NCI-H146 (cell line): ENCODE data around the gene CCDC97.
"Not testable (repeated sequence)": the region's sequence is repeated elsewhere in the genome, so short reads cannot be mapped to it uniquely, and the experiment has no call there.

Source experiments
- DNase-seq: peaks from one replicate; lab custom pipeline; 2025; lab: John Stamatoyannopoulos, UW

The CCDC97 gene

GRCh38 chr19:41339936-41340335 lies 30.0 kb downstream of the CCDC97 start:
- DNase-seq, result no peak

GRCh38 chr19:41341669-41342490 lies 31.9 kb downstream of the CCDC97 start:
- DNase-seq, result peak; percentile 67

GRCh38 chr19:41344162-41344561 lies 34.2 kb downstream of the CCDC97 start:
- no peak for DNase-seq

- not testable (repeated sequence) for DNase-seq
Measured at GRCh38 chr19:41346916-41347315, 36.9 kb downstream of the CCDC97 start.

DNA sequence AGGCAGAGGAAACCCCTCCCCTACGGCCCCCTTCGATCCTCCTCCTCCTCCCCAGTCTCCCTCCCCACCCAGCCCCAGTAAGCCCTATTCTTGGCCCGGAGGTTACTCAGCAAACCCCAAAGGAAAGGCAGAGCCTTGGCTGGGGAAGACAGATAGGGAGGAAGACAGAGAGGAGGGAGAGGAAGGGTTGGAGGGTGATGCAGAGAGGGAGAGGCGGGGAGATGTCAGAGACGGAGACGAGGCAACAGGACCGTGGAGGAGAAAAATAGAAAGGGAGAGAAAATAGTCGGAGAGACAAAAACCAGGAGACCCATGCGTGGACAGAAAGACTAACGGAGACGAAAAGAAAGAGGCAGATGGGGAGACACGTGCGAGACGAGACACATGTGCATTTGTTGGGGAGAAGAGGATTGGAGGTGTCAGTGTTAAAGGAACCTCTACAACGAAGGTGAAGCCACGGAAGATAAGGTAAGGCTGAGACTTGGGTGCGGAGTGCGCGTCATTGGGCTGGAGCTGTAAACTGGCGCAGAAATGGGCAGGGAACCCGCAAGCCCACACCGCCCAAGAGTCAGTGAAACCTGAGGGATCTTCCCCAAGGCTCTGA lies 40.9 kb downstream of the CCDC97 start:
- no peak for DNase-seq

DNA sequence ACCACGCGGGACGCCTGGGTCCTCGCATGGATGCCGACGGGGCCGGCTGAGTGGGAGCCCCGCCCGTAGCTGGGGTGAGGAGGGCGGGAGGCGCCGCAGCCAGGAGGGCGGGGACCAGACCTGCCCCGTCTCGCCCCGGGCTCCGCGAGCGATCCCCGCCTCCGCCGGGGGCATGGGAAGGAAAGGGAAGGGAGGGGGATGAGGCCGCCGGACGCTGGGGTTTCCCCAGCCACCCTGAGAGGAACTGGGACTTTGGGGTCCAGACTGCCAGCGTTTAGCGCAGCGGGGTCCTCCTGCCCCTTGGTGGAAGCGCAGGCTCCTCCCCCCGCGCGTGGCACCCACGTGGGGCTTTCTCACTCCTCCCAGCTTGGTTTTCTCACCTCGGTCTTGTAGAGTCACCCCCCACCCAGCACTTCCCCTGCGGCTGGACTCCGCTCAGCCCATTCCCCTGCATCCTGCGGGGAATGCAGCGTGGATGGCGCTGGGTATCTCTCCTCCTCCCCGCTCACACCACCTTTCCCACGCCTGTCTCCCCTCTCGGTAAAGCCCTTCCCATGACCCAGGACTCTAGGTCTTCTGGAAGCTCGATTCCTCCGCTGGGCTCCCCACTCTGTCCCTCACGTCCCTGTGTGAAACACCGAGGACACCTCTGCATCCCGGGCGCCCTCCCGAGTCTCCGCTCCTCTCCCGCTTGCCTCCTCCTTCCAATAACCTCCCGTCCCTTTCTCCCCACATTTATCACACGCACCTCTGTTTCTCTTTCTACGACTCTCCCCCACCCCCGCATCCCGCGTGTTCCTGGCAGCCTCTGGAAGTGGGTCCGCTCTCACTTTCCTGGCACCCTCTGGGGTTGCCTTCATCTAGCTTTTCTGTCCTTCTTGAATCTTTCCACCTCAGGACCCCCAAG lies 41.6 kb downstream of the CCDC97 start:
- DNase-seq, result peak; percentile 46

- no peak for DNase-seq
Measured at GRCh38 chr19:41352279-41352608, 42.3 kb downstream of the CCDC97 start.

- peak; percentile 64 for DNase-seq
Measured at GRCh38 chr19:41352609-41353465, 42.9 kb downstream of the CCDC97 start.

DNA sequence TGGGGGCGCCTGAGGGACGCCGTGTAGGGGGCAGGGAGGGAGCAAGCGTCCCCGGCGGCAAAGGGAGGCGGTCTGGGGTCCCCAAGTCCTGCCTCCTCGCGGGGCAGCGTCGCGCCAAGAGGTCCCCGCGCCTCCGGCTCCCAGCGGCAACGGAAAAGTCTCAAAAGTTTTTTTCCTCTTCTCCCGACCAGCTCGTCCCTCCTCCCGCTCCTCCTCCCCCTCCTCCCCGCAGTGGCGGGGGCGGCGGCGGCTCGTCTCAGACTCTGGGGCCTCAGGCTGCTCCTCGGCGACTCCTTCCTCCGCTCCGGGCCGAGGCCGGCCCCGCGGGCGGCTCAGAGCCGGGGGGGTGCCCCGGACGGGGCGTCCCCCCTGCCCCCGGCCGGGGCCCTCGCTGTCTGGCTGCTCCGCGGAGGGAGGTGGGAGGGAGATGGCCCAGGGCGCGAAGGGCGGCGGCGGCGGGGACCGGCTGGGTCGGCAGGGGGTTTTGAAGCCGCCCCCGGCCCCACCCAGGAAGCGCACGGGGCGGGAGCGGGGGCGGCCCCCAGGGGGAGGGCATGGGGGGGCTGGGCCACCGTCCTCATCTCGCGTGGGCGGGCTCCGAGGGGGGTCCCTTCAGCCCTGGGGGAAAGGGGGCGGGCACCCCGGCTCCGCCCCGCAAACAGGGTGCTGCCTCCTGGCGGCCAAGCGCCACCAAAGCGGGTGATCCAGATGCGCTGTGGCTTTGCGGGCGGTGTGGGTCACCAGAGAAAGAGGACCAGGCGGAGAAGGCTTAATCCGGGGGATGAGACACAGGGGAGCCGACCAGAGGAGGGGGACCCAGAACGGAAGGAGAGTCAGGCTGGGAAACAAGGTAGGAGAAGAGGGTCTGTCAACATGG lies 43.7 kb downstream of the CCDC97 start, which contains the start of gene TGFB1:
TSS of gene TGFB1 (minus strand) at position 457 of the 877 bp plus-strand sequence. CDS start 878 bp downstream, outside the sequence.
- peak; percentile 59 for DNase-seq

DNA sequence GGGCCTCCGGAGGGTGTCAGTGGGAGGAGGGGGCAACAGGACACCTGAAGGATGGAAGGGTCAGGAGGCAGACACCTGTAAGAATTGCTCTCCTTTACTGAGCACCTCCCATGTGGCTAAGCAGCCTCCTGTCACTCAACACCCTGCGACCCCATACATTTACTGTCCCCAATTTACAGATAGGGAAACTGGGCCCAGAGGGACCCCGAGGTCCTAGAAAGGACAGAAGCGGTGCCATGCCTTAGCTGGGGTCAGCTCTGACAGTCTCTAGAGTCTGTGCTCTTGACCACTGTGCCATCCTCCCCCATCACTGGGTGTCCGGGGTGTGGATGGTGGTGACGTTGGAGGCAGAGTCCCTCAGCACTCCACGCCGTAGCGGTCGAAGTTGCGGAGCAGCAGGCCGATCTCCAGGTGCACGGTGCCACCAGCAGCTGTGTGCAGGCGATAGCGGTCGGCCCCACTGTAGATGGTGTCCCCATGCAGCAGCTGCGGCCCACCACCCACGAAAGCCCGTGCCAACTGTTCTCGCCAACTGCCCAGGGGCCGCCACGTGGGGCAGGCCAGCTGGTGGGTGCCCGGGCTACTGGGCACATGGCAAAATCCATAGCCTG lies 44.5 kb downstream of the CCDC97 start:
- DNase-seq, result no peak

DNA sequence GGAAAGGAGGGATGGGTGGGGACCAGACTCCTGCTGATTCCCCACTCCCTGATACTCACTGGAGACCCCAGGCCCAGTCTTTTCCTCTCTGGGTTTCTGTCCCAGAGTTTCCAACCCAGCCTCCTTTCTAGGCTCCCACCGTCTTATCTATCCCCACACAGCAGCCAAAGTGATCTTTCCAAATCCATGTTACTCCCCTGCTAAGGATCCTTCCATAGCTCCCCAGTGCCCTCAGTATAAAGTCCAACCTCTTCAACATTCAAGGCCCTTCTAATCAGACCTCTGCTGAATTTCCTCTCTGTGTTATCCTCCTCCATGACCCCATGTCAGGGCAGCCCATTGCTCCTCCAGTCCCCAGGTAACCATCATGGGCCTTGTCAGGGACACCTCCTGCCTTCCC lies 45.1 kb downstream of the CCDC97 start:
- no peak for DNase-seq

GRCh38 chr19:41355802-41356201 lies 45.8 kb downstream of the CCDC97 start:
- DNase-seq, result no peak

DNA sequence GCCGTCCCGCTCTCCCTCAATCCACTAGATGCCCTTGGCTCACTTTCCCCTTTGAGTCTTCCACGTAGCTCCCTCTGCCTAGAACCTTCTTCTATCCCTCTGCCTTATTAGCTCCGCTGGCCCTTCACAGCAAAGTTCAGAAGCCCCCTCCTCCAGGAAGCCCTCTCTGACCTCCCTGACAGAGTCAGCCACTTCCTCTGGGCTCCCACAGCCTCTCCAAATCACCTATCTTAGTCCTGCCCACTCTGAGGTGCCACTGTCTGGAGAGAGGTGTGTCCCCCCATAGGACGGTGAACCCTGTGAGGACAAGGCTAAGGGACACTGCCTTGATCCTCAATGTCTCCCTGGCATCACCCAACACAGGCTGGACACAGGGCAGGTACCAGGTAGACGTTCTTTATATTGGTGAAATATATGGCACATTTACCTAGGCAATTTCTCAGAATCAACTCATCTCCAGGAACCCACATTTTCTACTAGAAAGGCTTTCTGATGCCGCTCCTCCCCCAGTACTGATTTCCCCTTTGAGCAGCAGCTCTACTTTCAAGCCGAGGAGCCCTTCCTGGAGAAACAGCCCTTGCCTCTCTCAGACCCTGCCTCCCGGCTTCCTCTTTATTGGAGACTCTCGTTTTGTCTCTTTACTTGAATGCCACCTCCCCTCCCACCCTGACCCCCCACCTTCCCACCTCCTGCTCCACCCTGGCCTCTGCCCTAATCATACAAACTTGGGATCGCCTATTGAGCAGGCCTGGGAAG lies 47.2 kb downstream of the CCDC97 start:
- DNase-seq, result no peak

- no peak for DNase-seq
Measured at GRCh38 chr19:41357746-41358145, 47.8 kb downstream of the CCDC97 start.

DNA sequence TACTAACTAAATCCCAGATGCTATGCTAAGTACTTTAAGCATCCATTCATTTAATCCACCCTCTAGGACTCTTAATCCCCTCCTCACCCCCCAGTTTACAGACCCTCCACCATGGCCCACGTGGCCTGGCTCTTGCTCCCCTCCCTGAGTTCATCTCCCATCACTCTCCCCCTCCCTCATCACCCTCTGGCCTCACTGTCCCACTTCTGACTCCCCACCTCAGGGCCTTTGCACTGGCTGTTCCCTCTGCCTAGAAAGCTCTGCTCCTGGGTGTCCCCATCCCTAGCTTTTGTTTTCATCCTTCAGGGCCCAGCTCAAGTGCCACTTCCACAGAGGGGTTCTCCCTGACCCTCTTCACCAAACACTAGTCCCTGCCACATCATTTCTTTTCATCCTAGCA lies 49.8 kb downstream of the CCDC97 start:
- DNase-seq, result no peak

DNA sequence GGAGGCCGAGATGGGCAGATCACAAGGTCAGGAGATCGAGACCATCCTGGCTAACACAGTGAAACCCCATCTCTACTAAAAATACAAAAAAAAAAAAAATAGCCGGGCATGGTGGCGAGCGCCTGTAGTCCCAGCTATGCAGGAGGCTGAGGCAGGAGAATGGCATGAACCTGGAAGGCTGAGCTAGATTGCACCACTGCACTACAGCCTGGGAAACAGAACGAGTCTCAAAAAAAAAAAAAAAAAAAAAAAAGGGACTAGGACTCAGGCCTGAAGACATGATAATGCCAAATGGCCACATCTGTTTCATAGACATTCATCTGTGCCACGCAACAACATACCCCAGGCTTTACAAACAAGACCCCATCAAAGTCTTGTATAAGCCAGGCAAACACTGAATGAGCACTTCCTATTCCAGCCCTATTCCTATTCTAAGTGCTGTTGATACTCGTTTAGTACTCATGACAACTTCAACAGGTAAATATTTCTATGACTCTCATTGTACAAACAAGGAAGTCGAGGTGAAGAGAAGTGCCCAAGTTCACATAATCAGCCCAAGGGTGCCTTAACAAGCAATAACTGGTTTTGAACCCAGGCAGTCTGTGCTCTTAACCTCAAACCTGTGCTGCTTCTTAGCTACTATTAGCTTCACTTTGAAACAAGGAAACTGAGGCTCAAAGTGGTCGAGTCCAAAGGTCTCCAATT lies 52.3 kb downstream of the CCDC97 start:
- DNase-seq, result no peak

- DNase-seq, result no peak
Measured at GRCh38 chr19:41363371-41363752, 53.4 kb downstream of the CCDC97 start.

DNA sequence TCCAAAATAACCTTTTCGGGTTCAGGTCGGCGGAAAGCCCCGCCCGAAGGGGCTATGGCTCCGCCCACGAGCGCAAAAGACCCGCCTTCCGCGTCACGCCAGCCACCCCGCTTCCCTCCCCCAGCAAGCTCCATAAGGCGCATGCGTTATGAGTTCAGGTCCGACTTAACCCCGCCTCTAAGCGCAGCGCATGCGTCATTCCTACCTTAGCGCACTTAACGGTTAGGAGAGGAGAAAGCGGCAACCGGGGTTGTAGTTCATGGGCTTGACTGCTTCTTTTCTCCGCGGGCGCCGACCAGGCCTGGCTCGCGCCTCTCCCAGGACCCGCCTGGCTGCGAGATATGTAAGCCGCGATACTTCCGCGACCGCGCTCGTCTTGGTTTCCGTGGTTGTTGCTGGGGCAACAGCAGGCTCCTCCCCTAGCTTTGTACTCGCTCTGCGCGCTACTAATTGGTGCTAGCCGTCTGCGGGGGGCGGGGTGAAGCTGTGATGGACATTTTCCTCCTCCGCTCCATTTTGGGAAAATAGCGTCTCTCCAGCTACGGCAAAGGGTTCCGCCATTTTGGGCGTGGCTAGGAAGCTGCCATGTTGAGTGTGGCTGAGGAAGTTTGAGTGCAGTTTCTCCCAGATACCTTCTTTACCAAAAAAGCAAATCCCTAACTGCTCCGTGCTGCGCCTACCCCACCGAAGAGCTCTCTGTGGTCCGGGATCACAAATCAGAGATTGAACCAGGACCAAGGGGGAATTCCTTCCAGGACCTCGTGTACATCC lies 54.0 kb downstream of the CCDC97 start, which contains the start of gene B9D2:
TSS of gene B9D2 (minus strand) at position 397 of the 771 bp plus-strand sequence. CDS start 630 bp downstream, outside the sequence.
- peak; percentile 99 for DNase-seq
